SK-N-SH (cell line): ENCODE results near the gene PCED1B. TPM values are rescaled to one million over a fixed set of nuclear protein-coding genes. Genes with fewer than 3 reads are reported as not detected.

Experiments
- CTCF ChIA-PET: fragments of 300-600, 350-600 bp; formaldehyde crosslinking; extraction: SDS; loops from one replicate; lab custom pipeline; 2021; lab: Yijun Ruan, JAX
- POLR2A ChIA-PET: fragments of 350-600 bp; sonication (Branson Sonifier 250); formaldehyde crosslinking; extraction: SDS; loops from one replicate; lab custom pipeline; 2020; ENCODE audit warnings: antibody characterized with exemption, inconsistent platforms; lab: Yijun Ruan, JAX
- DNase-seq: peaks from one replicate; pipeline ENCODE4 v3.0.0; 2012
- H2AFZ ChIP-seq: fragments of 200-600 bp; sonication (generic); 2 replicates; pipeline ENCODE4 v1.8.1; 2016; ENCODE audit warnings: antibody characterized with exemption, mild to moderate bottlenecking, low read depth
- H3F3A ChIP-seq: fragments of 200-600 bp; sonication (generic); replicated peaks from 2 replicates; pipeline ENCODE3; 2016; ENCODE audit warnings: antibody characterized with exemption, mild to moderate bottlenecking; ENCODE audit not compliant: insufficient read depth
- H3K27ac ChIP-seq, 2 experiments: fragments of 200-500 bp in 1 of 2; fragments of 200-600 bp in 1 of 2; sonication (Bioruptor generic) in 1 of 2; sonication (generic), shearing (Covaris generic) in 1 of 2; 2 replicates each; pipeline versions ENCODE4 v1.5.1 to v1.6.1; 2014 to 2016; ENCODE audit warnings: low read depth in 2 of 2, inconsistent platforms in 1 of 2, low read length in 1 of 2, mild to moderate bottlenecking in 1 of 2, mixed read lengths in 1 of 2
- H3K27me3 ChIP-seq: fragments of 200-600 bp; sonication (generic), shearing (Covaris generic); 2 replicates; pipeline ENCODE4 v1.6.1; 2016; ENCODE audit warnings: mixed run types; ENCODE audit not compliant: insufficient read depth
- H3K36me3 ChIP-seq, 2 experiments: fragments of 200-500 bp in 1 of 2; fragments of 200-600 bp in 1 of 2; sonication (Bioruptor generic) in 1 of 2; sonication (generic) in 1 of 2; replicated peaks in 1 of 2; 2 replicates each; pipeline versions ENCODE3 to v1.5.1; 2014 to 2016; ENCODE audit warnings: low read length in 1 of 2, mild to moderate bottlenecking in 1 of 2; ENCODE audit not compliant: insufficient read depth in 2 of 2, control insufficient read depth in 1 of 2
- H3K4me1 ChIP-seq, 2 experiments: fragments of 200-500 bp in 1 of 2; fragments of 200-600 bp in 1 of 2; sonication (Bioruptor generic) in 1 of 2; sonication (generic), shearing (Covaris generic) in 1 of 2; 2 replicates each; pipeline versions ENCODE4 v1.5.1 to v1.6.1; 2014 to 2016; ENCODE audit warnings: low read depth in 1 of 2, low read length in 1 of 2, mixed run types in 1 of 2; ENCODE audit not compliant: insufficient read depth in 2 of 2, control insufficient read depth in 1 of 2
- H3K4me2 ChIP-seq: fragments of 200-600 bp; sonication (generic), shearing (Covaris generic); 2 replicates; pipeline ENCODE4 v1.6.1; 2017; ENCODE audit warnings: mixed run types
- H3K4me3 ChIP-seq, 2 experiments: fragments of 200-500 bp in 1 of 2; fragments of 200-600 bp in 1 of 2; sonication (Bioruptor generic) in 1 of 2; sonication (generic), shearing (Covaris generic) in 1 of 2; 2 replicates each; pipeline versions ENCODE4 v1.5.1 to v1.8.1; 2014 to 2016; ENCODE audit warnings: low read depth in 2 of 2, inconsistent platforms in 1 of 2, low read length in 1 of 2, mild to moderate bottlenecking in 1 of 2, mixed read lengths in 1 of 2, moderate library complexity in 1 of 2
- H3K79me2 ChIP-seq: fragments of 200-600 bp; sonication (generic); 2 replicates; pipeline ENCODE4 v1.8.1; 2017; ENCODE audit warnings: mild to moderate bottlenecking; ENCODE audit not compliant: insufficient read depth
- H3K9ac ChIP-seq: fragments of 200-600 bp; sonication (generic); 2 replicates; pipeline ENCODE4 v1.6.1; 2017; ENCODE audit warnings: mixed run types
- H3K9me2 ChIP-seq: fragments of 200-600 bp; sonication (generic); 2 replicates; pipeline ENCODE4 v1.6.1; 2017; ENCODE audit warnings: mixed run types
- H3K9me3 ChIP-seq: fragments of 200-600 bp; sonication (generic); 2 replicates; pipeline ENCODE4 v1.6.1; 2017; ENCODE audit warnings: mixed run types, mild to moderate bottlenecking, moderate library complexity
- H4K20me1 ChIP-seq: fragments of 200-600 bp; sonication (generic); 2 replicates; pipeline ENCODE4 v1.6.1; 2017; ENCODE audit warnings: mild to moderate bottlenecking, mixed run types; ENCODE audit not compliant: insufficient read depth
- CHD2 ChIP-seq: fragments of 150-350 bp; IDR thresholded peaks from 2 replicates; pipeline ENCODE4 v1.6.1; 2018; ENCODE audit warnings: low read length; ENCODE audit not compliant: partially characterized antibody
- EP300 ChIP-seq, 2 experiments: IDR thresholded peaks; 2 replicates each; pipeline versions ENCODE4 v1.4.0 to v1.6.1; 2012; ENCODE audit warnings: borderline replicate concordance in 1 of 2, low read depth in 1 of 2, low read length in 1 of 2
- EZH2phosphoT487 ChIP-seq: fragments of 200-600 bp; sonication (generic); IDR thresholded peaks from 2 replicates; pipeline ENCODE4 v1.6.1; 2017; ENCODE audit warnings: low read depth, mixed run types, mild to moderate bottlenecking, antibody characterized with exemption, moderate library complexity, borderline replicate concordance
- FOSL2 ChIP-seq: IDR thresholded peaks from 2 replicates; pipeline ENCODE4 v1.4.0; 2012; ENCODE audit warnings: low read depth, mild to moderate bottlenecking, moderate library complexity, borderline replicate concordance
- FOXM1 ChIP-seq: IDR thresholded peaks from 2 replicates; pipeline ENCODE4 v1.4.0; 2012; ENCODE audit warnings: low read depth, mild to moderate bottlenecking
- GABPA ChIP-seq: IDR thresholded peaks from 2 replicates; pipeline ENCODE4 v1.4.0; 2012; ENCODE audit warnings: low read depth, mild to moderate bottlenecking
- GATA2 ChIP-seq: sonication (generic); formaldehyde crosslinking; IDR thresholded peaks from 2 replicates; pipeline ENCODE4 v1.5.0; 2020; ENCODE audit warnings: mild to moderate bottlenecking, missing genetic modification reagents
- JUND ChIP-seq: IDR thresholded peaks from 2 replicates; pipeline ENCODE4 v1.4.0; 2012
- MAX ChIP-seq: IDR thresholded peaks from 2 replicates; pipeline ENCODE4 v1.4.0; 2012; ENCODE audit warnings: low read depth
- NRF1 ChIP-seq: IDR thresholded peaks from 2 replicates; pipeline ENCODE4 v1.6.1; 2012; ENCODE audit warnings: low read depth, mild to moderate bottlenecking, low read length
- POLR2AphosphoS5 ChIP-seq: IDR thresholded peaks from 2 replicates; pipeline ENCODE4 v1.6.1; 2012; ENCODE audit warnings: low read depth, low read length
- REST ChIP-seq: IDR thresholded peaks from 2 replicates; pipeline ENCODE4 v1.6.1; 2012; ENCODE audit warnings: mild to moderate bottlenecking, low read depth, low read length, moderate library complexity
- RFX5 ChIP-seq: IDR thresholded peaks from 2 replicates; pipeline ENCODE4 v1.6.1; 2012; ENCODE audit warnings: mild to moderate bottlenecking, improper control_type of control experiment, low read length
- SIN3A ChIP-seq: IDR thresholded peaks from 2 replicates; pipeline ENCODE4 v1.6.1; 2012; ENCODE audit warnings: low read depth, mild to moderate bottlenecking, low read length, moderate library complexity, borderline replicate concordance
- TCF12 ChIP-seq: IDR thresholded peaks from 2 replicates; pipeline ENCODE4 v1.4.0; 2012
- USF1 ChIP-seq: IDR thresholded peaks from 2 replicates; pipeline ENCODE4 v1.4.0; 2012; ENCODE audit warnings: low read depth, borderline replicate concordance
- WGBS: methylation state at CpG from one replicate; pipeline ENCODE4 v1.1.6; 2017; ENCODE audit warnings: low lambda C conversion rate; 5-methylcytosine and 5-hydroxymethylcytosine counted together
- polyA plus RNA-seq, 3 experiments: library from polyadenylated mRNA; depleted of rRNA; stranded (reverse); fragments of >200 nt; gene quantifications; 2 replicates each; pipeline ENCODE4 v1.2.3, GENCODE V29; 2012

Gene PCED1B
- polyA plus RNA-seq, 1 of the 3 experiments (the other 2 are of a cell fraction): 0.21 TPM

- TF ChIP-seq REST (no peak), FOSL2 (peak; percentile 45; the same call in 1 of the 2 replicates)
These were observed 156.8 kb downstream of the PCED1B start (continued) for GRCh38 chr12:47236109-47236714.

- Histone ChIP-seq H3K4me1 (peaks cover 0 to 3% of the 10 kb centered on the region in 2 experiments; a peak in 1 of 4 replicates), H2AFZ (no peak overlapping the region), H3K27me3 (peaks cover 10% of the 10 kb centered on the region; the same call in 1 of the 2 replicates), H3K36me3 (no peaks in the 10 kb centered on the region), H3K79me2 (no peaks in the 10 kb centered on the region), H3K9me2 (no peaks in the 10 kb centered on the region), H3K4me2 (no peak overlapping the region), H3K9me3 (no peaks in the 10 kb centered on the region)
- WGBS: 13% methylated on average over 1 of the region's 1 CpG
- TF ChIP-seq EZH2phosphoT487 (no peak), EP300 (IDR thresholded peaks at IDR 0.05; ENCODE audit: borderline replicate concordance in 1 of 2, low read depth in 1 of 2, low read length in 1 of 2) (no peak), MAX (no peak), GABPA (no peak), CHD2 (no peak)
- TF ChIP-seq, all 33 proteins: peak for 0
- Histone ChIP-seq H3K27ac (peak overlapping the region in 1 of 2 experiments; percentile 12; a peak in 1 of 4 replicates), H3K9ac (no peak overlapping the region), H4K20me1 (no peaks in the 10 kb centered on the region), H3K4me3 (no peak overlapping the region), H3F3A (peaks cover 4% of the 10 kb centered on the region)
- DNase-seq: no peak
- POLR2A ChIA-PET: no interaction called here
- CTCF ChIA-PET: no interaction called here
These were observed 158.4 kb downstream of the PCED1B start for GRCh38 chr12:47237751-47238211.

GRCh38 chr12:47238669-47239114 is 159.3 kb downstream of the PCED1B start:
- Histone ChIP-seq H3K9me2 (no peaks in the 10 kb centered on the region), H3K4me2 (no peak overlapping the region), H3K79me2 (no peaks in the 10 kb centered on the region), H3K27ac (no peak overlapping the region), H3K9me3 (no peaks in the 10 kb centered on the region), H3K4me3 (no peak overlapping the region), H2AFZ (no peak overlapping the region), H3K27me3 (peaks cover 10% of the 10 kb centered on the region; the same call in 1 of the 2 replicates), H3K4me1 (peaks cover 0 to 3% of the 10 kb centered on the region in 2 experiments; a peak in 1 of 4 replicates), H4K20me1 (no peaks in the 10 kb centered on the region), H3K9ac (no peak overlapping the region), H3K36me3 (no peaks in the 10 kb centered on the region), H3F3A (peaks cover 4% of the 10 kb centered on the region)
- TF ChIP-seq NRF1: no peak
- TF ChIP-seq RFX5: no peak
- TF ChIP-seq USF1: no peak
- TF ChIP-seq FOXM1: no peak
- no peak for TF ChIP-seq GABPA
- no peak for TF ChIP-seq JUND
- TF ChIP-seq REST: no peak
- TF ChIP-seq TCF12: no peak
- no peak for TF ChIP-seq GATA2 (CRISPR knock-in tag)
- TF ChIP-seq SIN3A: no peak
- TF ChIP-seq POLR2AphosphoS5: no peak
- CTCF ChIA-PET: no interaction called here
- DNase-seq: no peak
- POLR2A ChIA-PET: no interaction called here
